PC-3 (cell line): ENCODE data around the gene IRGQ. TPM values are rescaled to one million over a fixed set of nuclear protein-coding genes. Genes with fewer than 3 reads are reported as not detected.

Experiments
- ATAC-seq: fragments of 200-7000 bp; cut with Tn5 transposase; 2 replicates; pipeline ENCODE4 v1.9.1; 2020; ENCODE audit warnings: mild to moderate bottlenecking, moderate library complexity
- BruUV-seq: library from RNA; stranded (reverse); fragments of 400-500 nt; replicated peaks from 2 replicates; lab custom pipeline; 2021; lab: Mats Ljungman, UMichigan
- CTCF ChIA-PET: fragments of 300-600 bp; sonication (Branson Sonifier 250); formaldehyde crosslinking; loops from one replicate; lab custom pipeline; 2022; ENCODE audit warnings: antibody characterized with exemption; lab: Charles Lee
- POLR2A ChIA-PET: fragments of 300-600 bp; sonication (Branson Sonifier 250); formaldehyde crosslinking; loops from one replicate; lab custom pipeline; 2022; ENCODE audit warnings: antibody characterized with exemption; ENCODE audit not compliant: unreplicated experiment; lab: Charles Lee
- DNase-seq: peaks from one replicate; pipeline ENCODE4 v3.0.0-alpha.2; 2015
- H2AFZ ChIP-seq: fragments of 300-600 bp; sonication (generic); 2 replicates; pipeline ENCODE4 v1.6.0; 2016; ENCODE audit warnings: antibody characterized with exemption, low read length
- H3F3A ChIP-seq: fragments of 300-600 bp; sonication (generic); one replicate; pipeline ENCODE4 v1.6.0; 2017; ENCODE audit warnings: antibody characterized with exemption, low read length, control low read depth, mild to moderate bottlenecking; ENCODE audit not compliant: unreplicated experiment
- H3K27ac ChIP-seq: fragments of 300-600 bp; sonication (generic); 2 replicates; pipeline ENCODE4 v1.5.1; 2016; ENCODE audit warnings: mild to moderate bottlenecking, low read length
- H3K27me3 ChIP-seq: fragments of 300-600 bp; sonication (generic); 2 replicates; pipeline ENCODE4 v1.6.1; 2016; ENCODE audit warnings: low read length, mixed read lengths
- H3K36me3 ChIP-seq: fragments of 300-600 bp; sonication (generic); 2 replicates; pipeline ENCODE4 v1.6.1; 2016; ENCODE audit warnings: low read depth, mixed run types, low read length, mixed read lengths
- H3K4me1 ChIP-seq: fragments of 300-600 bp; sonication (generic); 2 replicates; pipeline ENCODE4 v1.5.1; 2016; ENCODE audit warnings: low read length; ENCODE audit not compliant: insufficient read depth
- H3K4me2 ChIP-seq: fragments of 300-600 bp; sonication (generic); 2 replicates; pipeline ENCODE4 v1.6.0; 2016; ENCODE audit warnings: low read length
- H3K4me3 ChIP-seq: fragments of 300-600 bp; sonication (generic); 2 replicates; pipeline ENCODE4 v1.5.1; 2016; ENCODE audit warnings: mild to moderate bottlenecking, low read length, mixed read lengths
- H3K79me2 ChIP-seq: fragments of 300-600 bp; sonication (generic); 2 replicates; pipeline ENCODE4 v1.6.1; 2017; ENCODE audit warnings: low read length, mixed read lengths
- H3K9ac ChIP-seq: fragments of 300-600 bp; sonication (generic); 2 replicates; pipeline ENCODE4 v1.6.0; 2016; ENCODE audit warnings: mild to moderate bottlenecking, low read length
- H3K9me2 ChIP-seq: fragments of 300-600 bp; sonication (generic); replicated peaks from 2 replicates; pipeline ENCODE4 v1.6.1; 2016; ENCODE audit warnings: mixed run types, low read length, mixed read lengths
- H3K9me3 ChIP-seq: fragments of 300-600 bp; sonication (generic); 2 replicates; pipeline ENCODE4 v1.6.1; 2016; ENCODE audit warnings: low read length, mixed read lengths
- H4K20me1 ChIP-seq: fragments of 300-600 bp; sonication (generic); 2 replicates; pipeline ENCODE4 v1.6.1; 2016; ENCODE audit warnings: low read length, mixed read lengths
- EZH2 ChIP-seq: fragments of 300-600 bp; sonication (generic); IDR thresholded peaks from one replicate; pipeline ENCODE4 v1.6.1; 2017; ENCODE audit warnings: antibody characterized with exemption, mild to moderate bottlenecking, low read length; ENCODE audit not compliant: unreplicated experiment
- EZH2phosphoT487 ChIP-seq: fragments of 300-600 bp; sonication (generic); IDR thresholded peaks from 2 replicates; pipeline ENCODE4 v1.6.1; 2018; ENCODE audit warnings: mild to moderate bottlenecking, antibody characterized with exemption, low read length, borderline replicate concordance
- intact Hi-C: fragments of 100-400 bp; cut with micrococcal nuclease; formaldehyde crosslinking; loops from 2 replicates; pipeline ENCODE4 v1.9.0; 2023
- total RNA-seq: library from RNA; depleted of rRNA; stranded (reverse); fragments of >200 nt; gene quantifications from 2 replicates; pipeline ENCODE4 v1.2.3, GENCODE V29; 2014
- TF ChIP-seq, protein P1 (sequence below): fragments of 300-600 bp; sonication (generic); conservative IDR thresholded peaks from 2 replicates; pipeline ENCODE4 v1.5.1; 2017; ENCODE audit warnings: antibody characterized with exemption, low read depth, mild to moderate bottlenecking, low read length

The IRGQ gene
- total RNA-seq, 1 experiment from 2014 or later = 12.5 TPM

DNA sequence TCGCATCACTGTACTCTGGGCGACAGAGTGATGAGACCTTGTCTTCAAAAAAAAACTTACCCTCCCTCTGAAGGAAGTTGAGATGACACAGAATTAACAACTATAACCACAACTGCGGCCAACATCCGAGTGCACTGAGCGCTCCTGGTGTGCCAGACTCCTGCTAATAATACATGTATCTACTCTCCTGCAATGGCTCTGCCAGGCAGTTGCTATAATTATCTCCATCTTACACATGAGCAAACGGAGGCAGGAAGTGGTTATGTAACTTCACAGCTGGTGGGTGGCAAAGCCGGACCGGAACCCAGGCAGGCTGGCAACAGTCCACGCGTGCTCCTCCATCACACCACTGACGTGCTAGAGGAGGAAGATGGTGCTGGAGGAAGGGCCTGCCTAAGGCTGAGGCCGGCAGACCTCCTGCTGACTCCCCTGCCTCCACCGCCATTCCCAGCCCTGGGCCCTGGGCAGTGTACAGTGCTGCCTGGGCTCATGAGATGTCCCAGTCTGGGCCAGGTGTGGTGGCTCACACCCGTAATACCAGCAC, 33.2 kb downstream of the IRGQ start:
- Histone ChIP-seq H3K79me2 (no peaks in the 10 kb centered on the region), H3K27me3 (no peaks in the 10 kb centered on the region), H3K27ac (peak overlapping the region; percentile 78), H3K4me1 (peaks cover 11% of the 10 kb centered on the region), H3K36me3 (no peaks in the 10 kb centered on the region; the same call in 1 of the 2 replicates), H3F3A (no peaks in the 10 kb centered on the region), H3K4me3 (no peak overlapping the region), H4K20me1 (no peaks in the 10 kb centered on the region), H3K9me2 (no peaks in the 10 kb centered on the region), H3K9me3 (no peaks in the 10 kb centered on the region), H3K9ac (no peak overlapping the region; the same call in 1 of the 2 replicates), H2AFZ (no peak overlapping the region), H3K4me2 (0 out of 2 replicates have a peak overlapping the region, but pooled peaks have one; percentile 31)
- ATAC-seq = peak; percentile 75
- TF ChIP-seq EZH2phosphoT487 (no peak), EZH2 (no peak)
- TF ChIP-seq, protein P1, sequence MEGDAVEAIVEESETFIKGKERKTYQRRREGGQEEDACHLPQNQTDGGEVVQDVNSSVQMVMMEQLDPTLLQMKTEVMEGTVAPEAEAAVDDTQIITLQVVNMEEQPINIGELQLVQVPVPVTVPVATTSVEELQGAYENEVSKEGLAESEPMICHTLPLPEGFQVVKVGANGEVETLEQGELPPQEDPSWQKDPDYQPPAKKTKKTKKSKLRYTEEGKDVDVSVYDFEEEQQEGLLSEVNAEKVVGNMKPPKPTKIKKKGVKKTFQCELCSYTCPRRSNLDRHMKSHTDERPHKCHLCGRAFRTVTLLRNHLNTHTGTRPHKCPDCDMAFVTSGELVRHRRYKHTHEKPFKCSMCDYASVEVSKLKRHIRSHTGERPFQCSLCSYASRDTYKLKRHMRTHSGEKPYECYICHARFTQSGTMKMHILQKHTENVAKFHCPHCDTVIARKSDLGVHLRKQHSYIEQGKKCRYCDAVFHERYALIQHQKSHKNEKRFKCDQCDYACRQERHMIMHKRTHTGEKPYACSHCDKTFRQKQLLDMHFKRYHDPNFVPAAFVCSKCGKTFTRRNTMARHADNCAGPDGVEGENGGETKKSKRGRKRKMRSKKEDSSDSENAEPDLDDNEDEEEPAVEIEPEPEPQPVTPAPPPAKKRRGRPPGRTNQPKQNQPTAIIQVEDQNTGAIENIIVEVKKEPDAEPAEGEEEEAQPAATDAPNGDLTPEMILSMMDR = no peak
- intact Hi-C loops = no loop called here
- no TSS peak for BruUV-seq
- ChIA-PET POLR2A (no interaction called here), CTCF (no interaction called here)
- peak; percentile 71 for DNase-seq

DNA sequence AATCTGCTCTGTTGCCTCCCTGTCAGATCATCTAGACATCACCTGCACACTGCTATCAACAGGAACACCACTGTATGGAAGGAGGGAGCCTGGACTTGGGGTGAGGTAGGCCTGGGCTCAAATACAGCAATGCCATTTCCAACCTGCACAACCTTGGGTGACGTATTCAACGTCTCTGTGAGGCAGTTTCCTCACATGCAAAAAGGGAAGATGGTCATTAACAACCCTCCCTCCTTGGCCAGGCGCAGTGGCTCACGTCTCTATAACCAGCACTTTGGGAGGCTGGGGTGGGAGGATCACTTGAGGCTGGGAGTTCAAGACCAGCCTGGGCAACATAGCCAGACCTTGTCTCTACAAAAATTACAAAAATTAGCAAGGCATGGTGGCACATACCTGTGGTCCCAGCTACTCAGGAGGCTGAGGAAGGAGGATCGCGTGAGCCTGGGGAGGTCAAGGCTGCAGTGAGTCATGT, 33.7 kb downstream of the IRGQ start:
- TF ChIP-seq EZH2phosphoT487 (no peak), EZH2 (no peak)
- TF ChIP-seq, protein P1 = no peak
- no TSS peak for BruUV-seq
- Histone ChIP-seq H3K4me2 (no peak overlapping the region), H3F3A (no peaks in the 10 kb centered on the region), H3K27me3 (no peaks in the 10 kb centered on the region), H4K20me1 (no peaks in the 10 kb centered on the region), H3K79me2 (no peaks in the 10 kb centered on the region), H3K27ac (peak overlapping the region; percentile 78), H3K9me2 (no peaks in the 10 kb centered on the region), H3K9me3 (no peaks in the 10 kb centered on the region), H3K4me3 (no peak overlapping the region), H2AFZ (no peak overlapping the region), H3K9ac (no peak overlapping the region), H3K36me3 (no peaks in the 10 kb centered on the region; the same call in 1 of the 2 replicates), H3K4me1 (peaks cover 11% of the 10 kb centered on the region)
- intact Hi-C loops = no loop called here
- CTCF ChIA-PET = no interaction called here
- POLR2A ChIA-PET = no interaction called here
- DNase-seq (no peak), ATAC-seq (no peak)

DNA sequence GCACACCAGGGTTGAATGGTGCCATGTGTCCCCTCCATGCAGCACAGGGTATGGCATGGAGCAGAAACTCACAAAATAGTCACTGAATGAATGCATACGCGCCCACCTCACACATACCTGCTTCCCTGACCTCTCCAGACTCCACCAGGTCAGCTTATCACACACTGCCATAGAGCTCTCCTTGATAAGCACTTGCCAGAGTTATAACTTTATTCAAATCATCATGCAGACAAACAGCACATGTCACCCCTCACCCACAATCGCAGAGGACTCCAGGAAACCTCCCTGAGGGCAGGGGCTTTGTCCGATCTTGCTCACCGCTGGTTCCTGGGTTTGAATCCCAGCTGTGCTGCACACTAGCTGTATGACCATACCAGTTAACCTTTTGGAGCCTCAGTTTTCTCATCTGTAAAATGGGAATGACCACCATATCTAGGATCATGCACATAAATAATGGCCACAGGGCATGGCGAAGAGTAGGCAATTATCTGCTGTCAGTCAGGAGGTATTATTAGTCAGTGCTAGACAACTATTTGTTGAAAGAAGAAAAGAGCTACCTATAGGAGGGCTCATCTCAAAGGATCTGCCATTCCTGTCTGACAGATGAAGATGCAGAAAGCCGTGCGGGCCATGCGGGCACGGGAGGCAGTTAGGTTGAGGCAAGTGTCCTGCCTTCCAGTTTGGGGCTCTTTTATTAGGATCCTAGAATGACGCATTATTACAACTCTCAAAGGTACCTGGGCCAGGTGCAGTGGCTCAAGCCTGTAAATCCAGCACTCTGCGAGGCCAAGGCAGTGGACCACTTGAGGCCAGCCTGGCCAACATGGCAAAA, 34.6 kb downstream of the IRGQ start:
- TF ChIP-seq EZH2phosphoT487 (no peak), EZH2 (no peak)
- TF ChIP-seq, protein P1 = no peak
- no peak overlapping the region for H3K9ac ChIP-seq
- H3K79me2 ChIP-seq = no peaks in the 10 kb centered on the region
- no peaks in the 10 kb centered on the region for H3K27me3 ChIP-seq
- no peak overlapping the region for H3K4me3 ChIP-seq
- H3K4me2 ChIP-seq = no peak overlapping the region
- no peak overlapping the region for H2AFZ ChIP-seq
- H3K36me3 ChIP-seq = no peaks in the 10 kb centered on the region; the same call in 1 of the 2 replicates
- ChIA-PET POLR2A (no interaction called here), CTCF (no interaction called here)
- intact Hi-C loops = no loop called here
- DNase-seq (no peak), ATAC-seq (no peak)
- peaks cover 11% of the 10 kb centered on the region for H3K4me1 ChIP-seq
- no peaks in the 10 kb centered on the region for H4K20me1 ChIP-seq
- no peak overlapping the region for H3K27ac ChIP-seq
- H3F3A ChIP-seq = no peaks in the 10 kb centered on the region
- BruUV-seq = no TSS peak
- H3K9me2 ChIP-seq = no peaks in the 10 kb centered on the region
- H3K9me3 ChIP-seq = no peaks in the 10 kb centered on the region
